Measurements from ENCODE around the gene DPYD.

The DPYD gene

GRCh38 chr1:97920276-97920831 is 480 bp downstream of the DPYD start:
- no peak for TF ChIP-seq CTCF (IDR thresholded peaks at IDR 0.05; ENCODE audit: insufficient read depth, missing control alignments)
- FAIRE-seq (no peak), DNase-seq (ENCODE audit: insufficient read length, low spot score) (no peak)

- FAIRE-seq = no peak
- DNase-seq (ENCODE audit: insufficient read length, low spot score) = no peak
- TF ChIP-seq CTCF (IDR thresholded peaks at IDR 0.05; ENCODE audit: insufficient read depth, missing control alignments) = no peak
These were observed 1.1 kb downstream of the DPYD start for GRCh38 chr1:97919585-97920261.

GRCh38 chr1:97918961-97919360 is 1.9 kb downstream of the DPYD start:
- TF ChIP-seq CTCF (IDR thresholded peaks at IDR 0.05; ENCODE audit: insufficient read depth, missing control alignments) = no peak
- DNase-seq (ENCODE audit: insufficient read length, low spot score) = no peak
- no peak for FAIRE-seq

GRCh38 chr1:97913506-97914139 is 7.2 kb downstream of the DPYD start:
- FAIRE-seq (no peak), DNase-seq (ENCODE audit: insufficient read length, low spot score) (no peak)
- no peak for TF ChIP-seq CTCF (IDR thresholded peaks at IDR 0.05; ENCODE audit: insufficient read depth, missing control alignments)

GRCh38 chr1:97911266-97912215 is 9.3 kb downstream of the DPYD start:
- FAIRE-seq = no peak
- no peak for DNase-seq (ENCODE audit: insufficient read length, low spot score)
- no peak for TF ChIP-seq CTCF (IDR thresholded peaks at IDR 0.05; ENCODE audit: insufficient read depth, missing control alignments)

GRCh38 chr1:97909266-97909665 is 11.6 kb downstream of the DPYD start:
- DNase-seq (ENCODE audit: insufficient read length, low spot score) = no peak
- TF ChIP-seq CTCF (IDR thresholded peaks at IDR 0.05; ENCODE audit: insufficient read depth, missing control alignments) = no peak
- FAIRE-seq = no peak
